HPDE6-E6E7 (cell line): ENCODE results near the gene TXNRD1.
"Not testable (repeated sequence)": the region's sequence is repeated elsewhere in the genome, so short reads cannot be mapped to it uniquely, and the experiment has no call there.

Experiments used
- DNase-seq: peaks from one replicate; pipeline ENCODE4 v3.0.0; 2011; ENCODE audit warnings: missing footprints; ENCODE audit errors: extremely low spot score

The TXNRD1 gene

GRCh38 chr12:104215638-104216297 is at the start of gene TXNRD1:
Gene TXNRD1, plus strand, starts transcription at chr12:104215779. Its CDS starts 24 bp downstream, at chr12:104215803.
- DNase-seq, result peak; percentile 71

GRCh38 chr12:104165801-104166200 is 49.8 kb upstream of the TXNRD1 start:
- no peak for DNase-seq

- DNase-seq, result no peak
These were observed 49.1 kb upstream of the TXNRD1 start for GRCh38 chr12:104166465-104166864.

- DNase-seq, result no peak
These were observed 47.8 kb upstream of the TXNRD1 start for GRCh38 chr12:104167519-104168458.

DNA sequence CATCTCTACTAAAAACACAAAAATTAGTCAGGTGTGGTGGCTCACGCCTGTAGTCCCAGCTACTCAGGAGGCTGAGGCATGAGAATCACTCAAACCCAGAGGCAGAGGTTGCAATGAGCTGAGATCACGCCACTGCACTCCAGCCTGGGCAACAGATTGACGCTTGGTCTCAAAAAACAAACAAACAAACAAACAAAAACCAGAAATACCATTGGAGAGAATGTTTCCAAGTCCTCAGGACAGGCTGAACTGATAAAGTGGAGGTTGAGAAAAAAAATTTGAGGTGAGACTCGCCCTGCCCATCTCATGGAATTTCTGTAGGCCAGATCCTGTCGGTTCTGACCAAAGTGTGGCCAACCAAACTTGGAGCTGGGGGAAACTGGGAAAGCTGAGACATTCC is 47.0 kb upstream of the TXNRD1 start:
- DNase-seq, result no peak

DNA sequence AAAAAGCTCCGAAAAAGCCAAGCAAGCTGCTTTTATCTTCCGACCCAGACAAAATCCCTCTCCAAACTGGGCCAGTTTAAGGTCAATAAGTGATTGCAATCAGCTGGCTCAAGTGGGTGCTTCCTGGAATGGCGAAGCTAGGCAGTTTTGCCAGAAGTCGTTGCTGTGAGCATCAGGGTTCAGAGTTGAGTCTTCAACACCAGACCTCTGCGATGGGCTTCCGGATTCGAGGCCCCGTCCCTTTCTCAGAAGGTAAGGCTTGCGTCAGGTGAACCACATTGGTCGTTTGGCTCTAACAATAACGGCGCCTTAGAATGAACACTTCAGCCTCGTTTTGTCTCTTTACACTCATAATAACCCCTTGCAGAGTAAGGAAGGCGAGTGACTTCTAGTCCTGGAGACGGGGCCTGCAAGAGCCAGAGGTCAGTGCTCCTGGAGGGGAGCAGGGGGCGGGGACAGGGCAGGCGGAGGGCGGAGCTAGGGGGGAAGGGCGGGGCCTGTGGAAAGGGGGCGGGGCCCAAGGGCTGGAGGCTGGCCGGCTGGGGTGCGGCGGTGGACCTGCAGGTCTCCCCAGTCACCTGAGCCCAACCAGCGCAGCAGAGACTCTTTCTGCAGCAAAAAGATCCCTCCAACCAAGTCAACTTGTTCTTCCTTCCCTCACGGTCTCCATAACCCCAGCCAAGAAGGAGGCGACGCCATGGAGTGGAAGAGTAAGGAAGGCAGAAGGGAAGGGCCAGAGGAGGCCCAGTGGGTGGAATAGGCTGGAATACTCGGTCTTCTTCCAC is 43.6 kb upstream of the TXNRD1 start:
- DNase-seq, result no peak

DNA sequence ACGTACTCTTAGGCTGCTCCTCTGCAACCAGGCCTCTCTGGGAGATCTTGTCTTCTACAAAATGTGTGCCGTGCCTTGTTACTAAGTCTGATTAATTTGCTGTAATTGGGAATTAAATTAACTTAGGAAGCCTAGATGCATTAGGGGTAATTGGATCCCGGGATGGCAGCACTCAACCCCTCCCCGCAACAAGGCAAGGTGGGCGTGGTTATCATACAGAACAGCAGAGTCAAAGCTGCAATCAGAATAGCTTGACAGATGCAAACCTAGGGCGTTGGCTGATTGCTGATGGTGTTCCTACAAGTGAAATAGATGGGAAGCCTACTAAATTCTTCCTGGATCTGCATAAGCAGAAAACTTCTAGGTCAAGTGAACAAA is 43.0 kb upstream of the TXNRD1 start:
- DNase-seq, result no peak

GRCh38 chr12:104173804-104174203 is 41.8 kb upstream of the TXNRD1 start:
- not testable (repeated sequence) for DNase-seq

DNA sequence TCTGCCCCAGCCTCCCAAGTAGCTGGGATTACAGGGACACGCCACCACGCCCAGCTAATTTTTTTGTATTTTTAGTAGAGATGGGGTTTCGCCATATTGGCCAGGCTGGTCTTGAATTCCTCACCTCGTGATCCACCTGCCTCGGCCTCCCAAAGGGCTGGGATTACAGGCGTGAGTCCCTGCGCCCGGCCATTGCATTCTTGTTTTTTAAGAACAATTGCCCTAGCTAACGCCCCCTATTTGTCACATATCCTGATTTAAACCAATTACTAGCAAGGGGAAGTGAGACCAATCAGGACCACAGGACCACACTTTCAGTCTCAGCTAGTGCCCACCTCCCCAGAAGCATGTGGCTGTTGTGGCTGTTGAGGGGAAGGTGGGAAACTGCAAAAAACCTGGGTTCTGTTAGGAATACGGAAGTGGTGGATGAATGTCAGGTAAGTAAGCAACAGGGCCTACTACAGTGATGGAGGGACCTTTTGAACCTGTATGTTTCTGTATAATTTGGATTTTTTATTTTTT is 39.8 kb upstream of the TXNRD1 start:
- DNase-seq, result no peak

DNA sequence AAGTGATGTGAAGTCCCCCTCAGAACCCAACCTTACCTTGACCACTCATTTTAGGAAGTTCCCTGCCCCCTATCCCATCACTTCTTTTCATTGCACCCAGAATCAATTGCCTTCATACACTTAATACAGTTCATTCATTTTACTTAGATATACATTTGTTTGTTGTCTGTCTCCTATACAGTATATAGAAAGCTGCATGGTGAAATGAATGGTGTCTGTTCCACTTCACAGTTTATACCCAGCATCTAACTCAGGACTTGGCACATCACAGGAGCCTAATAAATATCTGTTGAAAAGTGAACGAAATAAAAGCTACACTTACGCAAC is 38.3 kb upstream of the TXNRD1 start:
- DNase-seq, result no peak

GRCh38 chr12:104177663-104178501 is 37.7 kb upstream of the TXNRD1 start:
- DNase-seq, result peak; percentile 66

DNA sequence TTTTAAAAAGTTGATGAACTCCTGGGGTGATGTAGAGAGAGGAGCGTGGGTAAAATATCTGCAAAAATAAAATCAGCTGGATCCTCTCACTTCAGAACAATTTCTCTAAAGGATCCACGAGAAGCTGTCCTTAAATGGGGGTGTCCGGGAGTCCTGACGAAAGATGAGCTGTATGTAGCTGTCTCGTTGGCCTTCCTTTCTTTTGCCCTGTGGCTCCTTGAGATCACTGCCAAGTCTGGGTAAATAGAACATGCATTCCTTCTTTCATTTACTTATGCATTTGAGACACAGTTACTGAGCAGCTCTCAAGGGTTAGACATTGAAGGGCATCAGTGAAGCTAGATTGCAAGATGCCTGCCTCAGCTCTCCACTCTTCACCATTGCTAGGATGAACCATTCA is 35.2 kb upstream of the TXNRD1 start:
- DNase-seq, result no peak

GRCh38 chr12:104181313-104181712 is 34.3 kb upstream of the TXNRD1 start:
- no peak for DNase-seq

GRCh38 chr12:104182144-104182543 is 33.4 kb upstream of the TXNRD1 start:
- no peak for DNase-seq

DNA sequence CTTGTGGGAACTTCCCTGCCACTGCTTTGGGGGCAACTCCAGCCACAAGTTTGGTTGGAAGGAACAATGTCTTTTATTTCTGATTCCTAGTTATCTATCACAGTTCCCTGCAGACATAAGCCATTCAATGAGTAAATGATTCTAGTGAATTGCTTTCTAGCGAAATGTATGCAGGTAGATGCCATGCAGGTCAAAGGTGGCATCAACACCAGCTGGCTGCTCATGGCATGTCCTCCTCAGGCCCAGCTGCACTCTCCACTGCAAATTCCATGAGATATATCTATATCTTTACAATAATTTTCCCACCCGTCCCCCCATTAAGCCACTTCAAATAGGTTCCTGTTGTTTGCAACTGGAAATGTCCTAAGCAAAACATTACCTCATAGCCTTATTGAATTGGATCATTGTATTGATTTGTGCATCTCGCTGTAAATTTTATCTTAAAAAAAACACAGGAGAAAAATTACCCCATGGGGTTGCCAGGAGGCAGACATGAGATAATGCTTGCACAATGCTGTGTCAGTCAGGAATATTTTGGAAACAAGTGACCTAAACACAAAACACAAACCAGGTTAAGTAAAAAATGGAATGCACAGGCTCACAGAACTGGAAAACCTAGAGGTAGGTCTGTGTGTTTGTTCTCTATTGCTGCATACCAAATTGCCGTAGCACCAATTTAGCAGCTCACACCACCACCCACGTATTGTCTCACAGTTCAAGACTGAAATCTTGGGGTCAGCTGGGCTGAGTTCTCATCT is 32.8 kb upstream of the TXNRD1 start:
- DNase-seq, result no peak

GRCh38 chr12:104183443-104183842 is 32.1 kb upstream of the TXNRD1 start:
- DNase-seq, result no peak

DNA sequence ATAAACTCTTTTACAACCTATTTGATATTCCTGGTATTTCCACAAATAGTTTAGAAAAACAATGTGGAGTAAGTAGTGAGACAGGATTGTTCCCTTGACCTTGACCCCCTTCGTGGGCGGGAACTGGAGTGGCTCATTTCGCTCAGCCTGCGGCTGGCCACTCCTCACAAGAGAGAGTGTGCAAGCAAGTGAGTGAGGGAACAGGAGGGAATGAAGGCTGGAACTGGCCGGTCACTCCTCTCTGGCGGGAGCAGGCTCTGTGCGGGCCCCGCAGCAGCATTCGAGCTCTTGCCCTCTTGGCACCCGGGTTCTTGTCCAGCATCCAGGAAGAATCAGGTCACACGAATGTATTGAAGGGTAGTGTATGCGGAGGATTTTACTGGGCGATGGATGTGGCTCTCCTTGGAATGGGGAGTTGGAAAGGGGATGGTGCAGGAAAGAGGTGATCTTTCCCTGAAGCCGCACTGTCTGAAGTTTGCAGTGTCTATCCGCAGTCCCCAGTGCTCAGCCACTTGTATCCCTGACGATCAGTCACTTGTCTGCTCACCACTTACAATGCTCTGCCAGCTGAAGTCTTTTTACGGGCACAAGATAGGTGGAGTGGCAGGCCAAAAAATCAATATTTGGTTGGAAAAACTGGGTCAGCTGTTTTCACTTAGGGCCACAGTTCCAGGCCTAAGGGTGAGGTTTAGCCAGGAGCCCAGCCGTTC is 28.0 kb upstream of the TXNRD1 start:
- no peak for DNase-seq

- DNase-seq, result no peak
These were observed 27.0 kb upstream of the TXNRD1 start for GRCh38 chr12:104188534-104188933.

DNA sequence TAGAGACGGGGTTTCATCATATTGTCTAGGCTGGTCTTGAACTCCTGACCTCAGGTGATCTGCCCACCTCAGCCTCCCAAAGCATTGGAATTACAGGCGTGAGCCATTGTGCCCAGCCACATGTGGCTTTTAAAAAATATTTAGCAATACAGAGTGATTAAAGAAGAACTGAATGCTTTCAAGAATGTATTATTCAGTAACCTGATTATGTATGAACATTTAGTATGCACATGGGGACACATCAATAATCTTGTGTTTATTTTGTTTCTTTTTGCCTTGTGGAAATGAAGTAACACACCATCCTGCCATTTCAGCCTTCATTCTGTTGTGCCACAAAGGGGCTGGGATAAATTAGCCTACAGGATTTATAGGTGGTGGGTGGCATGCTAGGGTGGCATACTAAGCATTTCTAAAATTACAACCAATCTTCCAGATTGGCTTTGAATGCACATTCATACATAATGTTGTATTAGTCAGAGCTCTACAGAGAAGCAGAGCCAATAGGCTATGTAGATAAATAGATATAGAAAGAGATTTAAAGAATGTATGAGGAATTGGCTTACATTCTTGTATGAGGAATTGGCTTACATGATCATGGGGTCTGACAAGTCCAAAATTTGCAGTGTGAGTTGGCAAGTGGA is 25.5 kb upstream of the TXNRD1 start:
- DNase-seq, result no peak
